ENCODE data around the gene RBFOX2.

- TF ChIP-seq CTCF (IDR thresholded peaks at IDR 0.05) = no peak
- no peak for TF ChIP-seq EZH2 (IDR thresholded peaks at IDR 0.05; ENCODE audit: borderline replicate concordance, insufficient read depth, low read depth, low read length, poor library complexity, severe bottlenecking)
These were observed 174.3 kb downstream of the RBFOX2 start for GRCh38 chr22:35854334-35854733.

Data from B cell (primary cell).